ENCODE data around the gene TEAD1.

DNA sequence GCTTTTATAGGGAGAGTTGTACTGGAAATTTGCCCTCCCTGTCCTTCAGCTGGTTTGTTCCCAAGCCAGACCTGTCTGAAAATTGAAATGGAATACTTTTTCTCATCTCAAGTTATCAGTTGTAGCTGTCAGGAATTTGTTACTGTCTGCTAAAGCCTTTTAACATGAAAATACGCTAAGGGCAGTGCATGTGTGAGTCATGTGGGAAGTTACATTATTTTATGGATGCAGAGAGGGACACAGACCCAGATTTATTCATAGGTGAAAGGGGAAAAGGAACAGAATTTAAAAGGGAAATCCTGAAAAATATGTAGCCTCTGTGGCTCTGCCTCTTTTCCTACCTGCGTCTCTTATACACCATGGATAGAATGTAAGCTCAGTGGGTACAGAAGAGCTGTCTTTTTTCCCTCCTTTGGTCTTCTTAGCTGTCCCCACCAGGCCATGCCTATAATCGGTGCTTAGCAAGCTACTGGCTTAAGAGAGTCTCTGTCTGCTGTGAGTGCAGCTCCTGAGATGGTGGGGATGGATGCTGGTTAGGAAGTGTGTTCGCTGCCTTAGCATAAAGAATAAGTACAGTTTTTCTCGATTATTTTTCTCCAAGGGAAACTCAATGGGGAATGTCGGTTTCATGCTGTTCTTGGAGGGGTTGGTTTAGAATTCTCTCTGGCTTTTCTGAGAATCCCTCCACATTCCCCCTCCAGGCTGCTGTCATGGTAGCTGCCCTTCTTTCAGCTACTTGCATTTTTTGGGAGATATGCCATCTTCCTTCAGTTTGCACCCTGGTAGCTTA, 166.8 kb downstream of the TEAD1 start:
- TF ChIP-seq, protein P1, sequence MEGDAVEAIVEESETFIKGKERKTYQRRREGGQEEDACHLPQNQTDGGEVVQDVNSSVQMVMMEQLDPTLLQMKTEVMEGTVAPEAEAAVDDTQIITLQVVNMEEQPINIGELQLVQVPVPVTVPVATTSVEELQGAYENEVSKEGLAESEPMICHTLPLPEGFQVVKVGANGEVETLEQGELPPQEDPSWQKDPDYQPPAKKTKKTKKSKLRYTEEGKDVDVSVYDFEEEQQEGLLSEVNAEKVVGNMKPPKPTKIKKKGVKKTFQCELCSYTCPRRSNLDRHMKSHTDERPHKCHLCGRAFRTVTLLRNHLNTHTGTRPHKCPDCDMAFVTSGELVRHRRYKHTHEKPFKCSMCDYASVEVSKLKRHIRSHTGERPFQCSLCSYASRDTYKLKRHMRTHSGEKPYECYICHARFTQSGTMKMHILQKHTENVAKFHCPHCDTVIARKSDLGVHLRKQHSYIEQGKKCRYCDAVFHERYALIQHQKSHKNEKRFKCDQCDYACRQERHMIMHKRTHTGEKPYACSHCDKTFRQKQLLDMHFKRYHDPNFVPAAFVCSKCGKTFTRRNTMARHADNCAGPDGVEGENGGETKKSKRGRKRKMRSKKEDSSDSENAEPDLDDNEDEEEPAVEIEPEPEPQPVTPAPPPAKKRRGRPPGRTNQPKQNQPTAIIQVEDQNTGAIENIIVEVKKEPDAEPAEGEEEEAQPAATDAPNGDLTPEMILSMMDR (conservative IDR thresholded peaks at IDR 0.05) = no peak
- TF ChIP-seq EZH2 (IDR thresholded peaks at IDR 0.05; ENCODE audit: low read depth) = no peak
